GM13977 (cell line): ENCODE data around the gene ZNRF4.

ENCODE experiments used
- DNase-seq: peaks from one replicate; pipeline ENCODE4 v3.0.0; 2012; ENCODE audit warnings: low spot score
- in situ Hi-C: fragments of 300-500 bp; cut with MboI; formaldehyde crosslinking; loops from one replicate; pipeline ENCODE4 v1.12.0; 2022; ENCODE audit warnings: low sequenced_read_pairs, low pct_unique_long_range_greater_than_20kb, mixed read lengths, inconsistent platforms; ENCODE audit not compliant: unreplicated experiment
- TF ChIP-seq, protein P1 (sequence below): IDR thresholded peaks from 2 replicates; pipeline ENCODE4 v1.5.1; 2012; ENCODE audit warnings: mild to moderate bottlenecking, control low read depth; ENCODE audit not compliant: insufficient read depth; ENCODE audit errors: extremely low read depth, missing control alignments

The ZNRF4 gene

DNA sequence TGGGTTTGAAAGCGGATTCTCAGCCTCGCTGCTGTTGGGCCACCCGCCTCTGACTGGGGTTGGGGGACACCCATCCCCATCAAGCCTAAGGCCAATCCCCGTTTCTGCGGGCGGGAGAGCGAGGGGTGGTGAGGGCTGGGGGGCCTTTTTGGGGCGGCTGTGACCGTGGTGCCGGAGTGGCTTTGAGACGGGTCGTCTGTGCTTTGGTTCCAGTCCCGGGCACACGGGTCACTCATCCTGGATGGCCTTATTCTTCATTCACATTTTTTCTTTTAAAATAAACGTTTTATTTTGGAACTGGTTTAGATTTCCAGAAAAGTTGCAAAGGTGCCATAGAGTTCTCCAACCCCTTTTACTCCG, 1.6 kb downstream of the ZNRF4 start:
- DNase-seq, result no peak
- TF ChIP-seq, protein P1, sequence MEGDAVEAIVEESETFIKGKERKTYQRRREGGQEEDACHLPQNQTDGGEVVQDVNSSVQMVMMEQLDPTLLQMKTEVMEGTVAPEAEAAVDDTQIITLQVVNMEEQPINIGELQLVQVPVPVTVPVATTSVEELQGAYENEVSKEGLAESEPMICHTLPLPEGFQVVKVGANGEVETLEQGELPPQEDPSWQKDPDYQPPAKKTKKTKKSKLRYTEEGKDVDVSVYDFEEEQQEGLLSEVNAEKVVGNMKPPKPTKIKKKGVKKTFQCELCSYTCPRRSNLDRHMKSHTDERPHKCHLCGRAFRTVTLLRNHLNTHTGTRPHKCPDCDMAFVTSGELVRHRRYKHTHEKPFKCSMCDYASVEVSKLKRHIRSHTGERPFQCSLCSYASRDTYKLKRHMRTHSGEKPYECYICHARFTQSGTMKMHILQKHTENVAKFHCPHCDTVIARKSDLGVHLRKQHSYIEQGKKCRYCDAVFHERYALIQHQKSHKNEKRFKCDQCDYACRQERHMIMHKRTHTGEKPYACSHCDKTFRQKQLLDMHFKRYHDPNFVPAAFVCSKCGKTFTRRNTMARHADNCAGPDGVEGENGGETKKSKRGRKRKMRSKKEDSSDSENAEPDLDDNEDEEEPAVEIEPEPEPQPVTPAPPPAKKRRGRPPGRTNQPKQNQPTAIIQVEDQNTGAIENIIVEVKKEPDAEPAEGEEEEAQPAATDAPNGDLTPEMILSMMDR, result no peak
- in situ Hi-C loops, result no loop called here

DNA sequence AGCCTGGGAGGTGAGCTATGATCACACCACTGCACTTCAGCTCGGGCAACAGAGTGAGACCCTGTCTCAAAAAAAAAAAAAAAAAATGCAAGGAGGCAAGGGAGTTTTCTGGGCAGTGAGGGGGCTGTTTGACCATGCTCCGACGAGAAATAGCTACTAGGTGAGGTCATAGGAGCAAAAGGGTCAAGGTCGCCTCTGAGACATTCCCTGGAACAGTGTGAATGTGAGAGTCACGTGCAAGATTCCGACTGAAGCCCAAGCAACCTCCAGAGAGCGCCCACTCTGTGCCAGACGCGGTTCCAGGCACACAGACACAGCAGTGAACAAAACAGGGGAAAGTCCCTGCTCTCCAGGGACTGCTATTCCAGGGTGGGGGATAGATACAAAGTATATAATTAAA, 2.5 kb downstream of the ZNRF4 start:
- in situ Hi-C loops, result no loop called here
- TF ChIP-seq, protein P1, result no peak
- DNase-seq, result no peak

DNA sequence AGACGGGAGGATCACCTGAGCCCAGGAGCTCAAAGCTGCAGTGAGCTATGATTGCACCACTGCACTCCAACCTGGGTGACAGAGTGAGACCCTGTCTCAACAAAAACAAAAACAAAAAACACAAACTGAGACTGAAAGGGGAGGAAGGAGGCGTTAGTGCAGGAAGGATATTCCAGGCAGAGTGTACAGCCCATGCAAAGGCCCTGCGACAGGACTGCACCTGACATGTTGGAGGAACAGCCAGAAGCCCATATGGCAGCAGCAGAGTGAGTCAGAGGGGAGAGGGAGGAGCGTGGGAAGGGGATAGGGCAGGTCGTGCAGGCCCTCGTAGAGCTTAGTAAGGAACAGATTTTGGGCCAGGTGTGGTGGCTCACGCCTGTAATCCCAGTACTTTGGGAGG, 3.2 kb downstream of the ZNRF4 start:
- TF ChIP-seq, protein P1, result no peak
- in situ Hi-C loops, result no loop called here
- no peak for DNase-seq

DNA sequence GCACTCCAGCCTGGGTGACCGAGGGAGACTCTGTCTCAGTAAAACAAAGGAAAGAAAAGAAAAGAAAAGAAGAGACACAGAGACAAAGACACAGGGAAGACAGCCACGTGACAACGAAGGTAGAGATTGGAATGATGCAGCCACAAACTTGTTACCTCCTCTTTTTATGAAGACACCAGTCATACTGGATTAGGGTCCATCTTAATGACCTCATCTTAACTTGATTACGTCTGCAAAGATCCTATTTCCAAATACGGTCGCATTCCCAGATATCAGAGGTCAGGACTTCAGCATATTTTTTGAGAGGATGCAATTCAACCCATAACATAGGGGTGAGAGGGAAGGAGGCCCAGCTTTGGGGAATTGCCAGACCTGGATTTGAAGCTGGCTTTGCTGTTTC, 4.1 kb downstream of the ZNRF4 start:
- in situ Hi-C loops, result no loop called here
- TF ChIP-seq, protein P1, result no peak
- DNase-seq, result no peak

DNA sequence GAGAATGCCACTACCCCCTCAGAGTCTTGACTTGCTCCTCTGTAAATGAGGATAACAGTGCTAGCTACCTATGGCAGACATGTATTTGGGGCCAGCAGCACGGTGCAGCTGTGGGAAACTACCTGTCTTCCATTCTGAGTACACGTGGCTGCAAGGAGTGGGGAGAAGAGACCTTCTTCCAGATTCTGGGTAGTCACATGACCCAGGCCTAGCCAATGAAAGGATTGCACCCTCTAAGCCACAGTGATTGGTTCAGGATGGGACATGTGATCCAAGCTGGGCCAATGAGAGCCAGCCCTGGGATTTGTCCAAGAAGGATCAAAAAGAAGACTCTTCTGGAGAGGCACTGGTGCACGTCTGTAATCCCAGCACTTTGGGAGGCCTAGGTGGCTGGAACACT, 5.5 kb downstream of the ZNRF4 start:
- TF ChIP-seq, protein P1, result no peak

DNA sequence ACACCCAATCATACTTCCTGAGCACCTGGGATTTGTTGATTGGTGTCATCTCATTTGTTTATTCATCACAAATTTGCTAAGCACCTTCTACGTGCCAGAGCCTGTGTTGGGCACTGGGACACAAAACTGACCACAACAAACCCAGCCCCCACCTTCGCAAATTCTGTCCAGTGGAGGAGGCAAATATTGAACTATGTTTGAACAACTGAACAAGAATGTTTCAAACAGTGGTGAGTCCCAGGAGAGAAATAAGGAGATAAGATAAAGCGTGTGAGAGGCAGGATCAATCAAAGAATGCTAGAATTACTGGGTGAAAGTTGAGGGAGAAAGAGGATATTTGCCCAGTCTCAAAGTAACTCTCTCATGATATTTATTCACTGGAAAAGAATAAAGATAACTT, 8.7 kb downstream of the ZNRF4 start:
- DNase-seq, result no peak
- TF ChIP-seq, protein P1, result no peak
- in situ Hi-C loops, result no loop called here

More for the DNA sequence above, 5.5 kb downstream of the ZNRF4 start:
- no peak for DNase-seq
- in situ Hi-C loops, result no loop called here

DNA sequence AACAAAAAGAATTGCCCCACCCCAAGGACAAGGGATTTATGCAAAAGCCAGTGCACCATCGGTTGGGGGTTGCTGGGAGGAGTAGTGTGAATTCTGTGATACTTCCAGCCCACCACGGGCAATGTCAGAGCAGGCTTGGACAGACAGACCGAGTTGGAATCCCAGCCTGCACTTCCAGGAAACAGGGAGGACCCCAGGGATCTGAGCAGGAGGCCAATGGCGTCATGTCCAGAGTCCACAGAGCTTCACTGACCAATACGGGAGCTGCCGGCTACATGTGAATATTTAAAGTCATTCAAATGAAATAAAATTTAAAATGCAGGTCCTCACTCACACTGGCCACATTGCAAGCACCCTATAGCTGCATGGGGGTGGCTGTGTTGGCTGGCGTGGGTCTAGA, 10.9 kb downstream of the ZNRF4 start:
- DNase-seq, result no peak
- TF ChIP-seq, protein P1, result no peak
- in situ Hi-C loops, result no loop called here
